Gastrocnemius medialis (tissue), 4 donors: ENCODE results near the gene PKP2. TPM values are rescaled to one million over a fixed set of nuclear protein-coding genes. Genes with fewer than 3 reads are reported as not detected.
"Not testable (repeated sequence)": the region's sequence is repeated elsewhere in the genome, so short reads cannot be mapped to it uniquely, and the experiment has no call there.

Experiments used
- ATAC-seq, 2 donors: fragments of 150-250 bp; one replicate each; pipeline ENCODE4 v1.9.1; 2016
- DNase-seq, 2 donors: peaks; one replicate each; pipeline ENCODE4 v3.0.0-alpha.2; 2019
- H3K27ac ChIP-seq, 4 donors: fragments of 200-600 bp; sonication (generic); 1 replicate in 1 of 4; 2 replicates in 3 of 4; pipeline ENCODE4 v1.5.1; 2016 to 2018; ENCODE audit warnings: mild to moderate bottlenecking in 2 of 4, moderate library complexity in 1 of 4
- H3K27me3 ChIP-seq, 3 donors: fragments of 200-600 bp; sonication (generic) in 2 of 3; 1 replicate in 1 of 3; 2 replicates in 2 of 3; pipeline versions ENCODE4 v1.5.1 to v1.6.0; 2016 to 2019; ENCODE audit warnings: mild to moderate bottlenecking in 1 of 3, moderate library complexity in 1 of 3
- H3K36me3 ChIP-seq, 2 donors: fragments of 200-600 bp; sonication (generic) in 1 of 2; one replicate each; pipeline ENCODE4 v1.5.1; 2017 to 2018
- H3K4me1 ChIP-seq, 2 donors: fragments of 200-600 bp; sonication (generic) in 1 of 2; one replicate each; pipeline ENCODE4 v1.5.1; 2016 to 2017; ENCODE audit warnings: mild to moderate bottlenecking in 2 of 2
- H3K4me3 ChIP-seq, 4 donors: fragments of 200-600 bp; sonication (generic) in 3 of 4; 1 replicate in 1 of 4; 2 replicates in 3 of 4; pipeline ENCODE4 v1.5.1; 2016 to 2019; ENCODE audit warnings: mild to moderate bottlenecking in 2 of 4
- H3K9me3 ChIP-seq, 3 donors: fragments of 200-600 bp; sonication (generic) in 2 of 3; 1 replicate in 1 of 3; 2 replicates in 2 of 3; pipeline ENCODE4 v1.5.1; 2016 to 2019
- CTCF ChIP-seq, 5 experiments: fragments of 450-650 bp in 3 of 5; fragments of 200-600 bp in 2 of 5; sonication (generic) in 2 of 5; IDR thresholded peaks in 4 of 5; conservative IDR thresholded peaks in 1 of 5; 1 replicate in 4 of 5; 2 replicates in 1 of 5; pipeline ENCODE4 v1.5.1; 2016 to 2019; ENCODE audit warnings: antibody characterized with exemption in 5 of 5, mild to moderate bottlenecking in 3 of 5, moderate library complexity in 3 of 5
- POLR2A ChIP-seq, 2 donors: fragments of 450-650 bp; IDR thresholded peaks; one replicate each; pipeline ENCODE4 v1.6.1; 2017; ENCODE audit warnings: antibody characterized with exemption in 2 of 2, mild to moderate bottlenecking in 2 of 2, moderate library complexity in 2 of 2
- in situ Hi-C, 4 donors: fragments of 200-750 bp; cut with MboI; loops; one replicate each; pipeline versions ENCODE4 v1.15.0 to v1.8.0; 2017; ENCODE audit warnings: low sequenced_read_pairs in 4 of 4
- intact Hi-C: fragments of 100-400 bp; cut with DNase I; formaldehyde crosslinking; loops from one replicate; pipeline ENCODE4 v1.15.1; 2023; ENCODE audit warnings: low total_unique reads
- total RNA-seq, 4 donors: library from RNA; depleted of rRNA; stranded (reverse); fragments of >200 nt; gene quantifications; one replicate each; pipeline versions ENCODE4 v1.1.0 to v1.2.3, GENCODE V29; 2016

Gene PKP2
- total RNA-seq, 4 donors from 2014 or later = 3.5 to 7.2 (median 4.1) TPM

GRCh38 chr12:32893458-32893857 is 3.1 kb downstream of the PKP2 start:
- H3K9me3 ChIP-seq = no peaks in the 10 kb centered on the region
- ATAC-seq (peak in 1 of 2 donors; percentile 21), DNase-seq (no peak)
- no peak overlapping the region for H3K4me3 ChIP-seq
- in situ Hi-C loops (loop anchor here in 1 of 4 donors (25.0 kb wide), 1 partner anchor 106 kb away; no protein-coding TSS in a partner anchor), intact Hi-C loops (no loop called here)
- H3K27ac ChIP-seq = no peak overlapping the region
- no peaks in the 10 kb centered on the region for H3K4me1 ChIP-seq
- no peak for TF ChIP-seq POLR2A (IDR thresholded peaks at IDR 0.05)
- TF ChIP-seq CTCF (IDR thresholded peaks at IDR 0.05 in 4 of 5, conservative IDR thresholded peaks at IDR 0.05 in 1 of 5) = no peak
- no peaks in the 10 kb centered on the region for H3K36me3 ChIP-seq
- peaks cover 15 to 25% (median 23%) of the 10 kb centered on the region in 3 donors for H3K27me3 ChIP-seq

- ATAC-seq (no peak), DNase-seq (no peak)
- Histone ChIP-seq H3K9me3 (no peaks in the 10 kb centered on the region), H3K4me3 (no peak overlapping the region), H3K27me3 (peaks cover 15 to 25% (median 23%) of the 10 kb centered on the region in 3 donors), H3K36me3 (no peaks in the 10 kb centered on the region), H3K27ac (no peak overlapping the region), H3K4me1 (no peaks in the 10 kb centered on the region)
- no peak for TF ChIP-seq CTCF (IDR thresholded peaks at IDR 0.05 in 4 of 5, conservative IDR thresholded peaks at IDR 0.05 in 1 of 5)
- no peak for TF ChIP-seq POLR2A (IDR thresholded peaks at IDR 0.05)
- in situ Hi-C loops (loop anchor here in 1 of 4 donors (25.0 kb wide), 1 partner anchor 106 kb away; no protein-coding TSS in a partner anchor), intact Hi-C loops (no loop called here)
Measured at GRCh38 chr12:32893043-32893442, 3.5 kb downstream of the PKP2 start.

GRCh38 chr12:32892369-32892768 is 4.2 kb downstream of the PKP2 start:
- H3K36me3 ChIP-seq, H3K27ac ChIP-seq, H3K4me1 ChIP-seq, H3K9me3 ChIP-seq, intact Hi-C loops, DNase-seq, ATAC-seq, H3K4me3 ChIP-seq: not testable (repeated sequence)
- in situ Hi-C loops = loop anchor here in 1 of 4 donors (25.0 kb wide), 1 partner anchor 105 kb away; no protein-coding TSS in a partner anchor
- peaks cover 15 to 25% (median 23%) of the 10 kb centered on the region in 3 donors for H3K27me3 ChIP-seq

- H3K36me3 ChIP-seq = no peaks in the 10 kb centered on the region
- ATAC-seq = no peak
- intact Hi-C loops (no loop called here), in situ Hi-C loops (loop anchor here in 1 of 4 donors (25.0 kb wide), 1 partner anchor 105 kb away; no protein-coding TSS in a partner anchor)
- no peaks in the 10 kb centered on the region for H3K4me1 ChIP-seq
- no peak for DNase-seq
- H3K4me3 ChIP-seq = no peak overlapping the region
- peaks cover 15 to 25% (median 23%) of the 10 kb centered on the region in 3 donors for H3K27me3 ChIP-seq
- TF ChIP-seq POLR2A (IDR thresholded peaks at IDR 0.05) = no peak
- no peak for TF ChIP-seq CTCF (IDR thresholded peaks at IDR 0.05 in 4 of 5, conservative IDR thresholded peaks at IDR 0.05 in 1 of 5)
- H3K9me3 ChIP-seq = no peaks in the 10 kb centered on the region
- no peak overlapping the region for H3K27ac ChIP-seq
Measured at GRCh38 chr12:32891956-32892355, 4.6 kb downstream of the PKP2 start.

- TF ChIP-seq CTCF (IDR thresholded peaks at IDR 0.05 in 4 of 5, conservative IDR thresholded peaks at IDR 0.05 in 1 of 5) (no peak), POLR2A (IDR thresholded peaks at IDR 0.05) (no peak)
- Histone ChIP-seq H3K27me3 (peaks cover 15 to 25% (median 23%) of the 10 kb centered on the region in 3 donors), H3K36me3 (no peaks in the 10 kb centered on the region), H3K9me3 (no peaks in the 10 kb centered on the region), H3K27ac (no peak overlapping the region), H3K4me3 (no peak overlapping the region), H3K4me1 (no peaks in the 10 kb centered on the region)
- no peak for ATAC-seq
- no peak for DNase-seq
- intact Hi-C loops = no loop called here
- in situ Hi-C loops = loop anchor here in 1 of 4 donors (25.0 kb wide), 1 partner anchor 104 kb away; no protein-coding TSS in a partner anchor
Measured at GRCh38 chr12:32891526-32891925, 5.1 kb downstream of the PKP2 start.
